NCI-H82 treated with DMSO at 0.1 percent for 48 hours (cell line): ENCODE measurements around the gene MYOF.

Experiments
- DNase-seq: peaks from one replicate; lab custom pipeline; 2025; ENCODE audit not compliant: unreplicated experiment; lab: John Stamatoyannopoulos, UW

Gene MYOF

GRCh38 chr10:93482145-93482834 is at the start of gene MYOF:
Gene MYOF (minus strand): TSS chr10:93482334. CDS start chr10:93482194, 140 bp downstream.
- DNase-seq = peak; percentile 7

- DNase-seq = no peak
These were observed 36.4 kb upstream of the MYOF start for GRCh38 chr10:93518531-93518930.

- DNase-seq = no peak
These were observed 33.9 kb upstream of the MYOF start for GRCh38 chr10:93516006-93516380.

- DNase-seq = no peak
These were observed 33.2 kb upstream of the MYOF start for GRCh38 chr10:93515071-93516005.

GRCh38 chr10:93514521-93514920 is 32.4 kb upstream of the MYOF start:
- peak; percentile 70 for DNase-seq

- peak; percentile 66 for DNase-seq
These were observed 31.0 kb upstream of the MYOF start for GRCh38 chr10:93513091-93513490.

GRCh38 chr10:93512565-93512964 is 30.4 kb upstream of the MYOF start:
- no peak for DNase-seq

GRCh38 chr10:93509816-93510215 is 27.7 kb upstream of the MYOF start:
- no peak for DNase-seq

- no peak for DNase-seq
These were observed 22.9 kb upstream of the MYOF start for GRCh38 chr10:93505075-93505474.

GRCh38 chr10:93503075-93503474 is 20.9 kb upstream of the MYOF start:
- no peak for DNase-seq

GRCh38 chr10:93501650-93502049 is 19.5 kb upstream of the MYOF start:
- DNase-seq = no peak

GRCh38 chr10:93498166-93498565 is 16.0 kb upstream of the MYOF start:
- DNase-seq = no peak

- DNase-seq = peak; percentile 72
These were observed 14.3 kb upstream of the MYOF start, which contains the start of gene CEP55 for GRCh38 chr10:93496322-93497041. Gene CEP55 (plus strand): TSS chr10:93496612. CDS start chr10:93500052, 3,440 bp downstream.

GRCh38 chr10:93495654-93496321 is 13.7 kb upstream of the MYOF start:
- peak; percentile 58 for DNase-seq

GRCh38 chr10:93494494-93494893 is 12.4 kb upstream of the MYOF start:
- DNase-seq = no peak

GRCh38 chr10:93493162-93493561 is 11.0 kb upstream of the MYOF start:
- DNase-seq = no peak

GRCh38 chr10:93491602-93492121 is 9.5 kb upstream of the MYOF start:
- no peak for DNase-seq

- DNase-seq = no peak
These were observed 6.9 kb upstream of the MYOF start for GRCh38 chr10:93488956-93489528.

GRCh38 chr10:93485690-93486089 is 3.6 kb upstream of the MYOF start:
- DNase-seq = no peak

- no peak for DNase-seq
These were observed 443 bp downstream of the MYOF start for GRCh38 chr10:93481637-93482144.
